ENCODE results near the gene TKT. TPM values are rescaled to one million over a fixed set of nuclear protein-coding genes. Genes with fewer than 3 reads are reported as not detected.

The TKT gene
- total RNA-seq, 1 experiment from 2014 or later, result 984 TPM

- no peak for DNase-seq (ENCODE audit: extremely low read depth, low read depth)
These were observed 72.3 kb downstream of the TKT start for GRCh38 chr3:53183514-53183913.

DNA sequence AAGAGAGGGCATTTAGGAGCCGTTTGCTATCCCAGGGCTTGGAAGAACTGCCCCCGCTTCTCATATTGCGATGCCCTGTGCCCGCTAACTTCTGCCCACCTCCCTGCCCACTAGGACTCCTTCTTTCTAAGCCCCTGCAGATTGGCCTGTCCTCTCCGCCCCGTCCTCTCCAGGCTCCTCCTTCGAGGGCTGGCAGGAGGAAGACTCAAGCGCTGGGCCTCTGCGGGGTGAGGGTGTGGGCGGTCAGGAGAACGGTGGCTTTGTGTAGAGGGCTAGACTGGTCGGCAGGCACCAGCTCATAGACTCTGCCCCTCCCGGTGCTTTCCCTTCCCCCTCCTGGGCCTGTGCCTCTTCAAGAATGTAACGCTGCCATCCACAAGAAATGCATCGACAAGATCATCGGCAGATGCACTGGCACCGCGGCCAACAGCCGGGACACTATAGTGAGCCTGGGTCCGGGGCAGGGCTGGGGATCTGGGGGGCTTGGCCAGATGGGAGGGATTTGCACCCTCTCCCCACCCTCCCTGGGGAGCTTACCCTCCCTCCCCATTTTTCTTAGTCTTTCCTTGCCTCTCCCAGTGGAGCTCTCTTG lies 73.0 kb downstream of the TKT start:
- DNase-seq (ENCODE audit: extremely low read depth, low read depth), result no peak

- no peak for DNase-seq (ENCODE audit: extremely low read depth, low read depth)
These were observed 74.3 kb downstream of the TKT start for GRCh38 chr3:53181528-53181927.

- DNase-seq (ENCODE audit: extremely low read depth, low read depth), result no peak
These were observed 74.8 kb downstream of the TKT start for GRCh38 chr3:53181024-53181371.

- DNase-seq (ENCODE audit: extremely low read depth, low read depth), result no peak
These were observed 75.4 kb downstream of the TKT start for GRCh38 chr3:53180305-53181023.

GRCh38 chr3:53179580-53179979 lies 76.2 kb downstream of the TKT start:
- DNase-seq (ENCODE audit: extremely low read depth, low read depth), result no peak

DNA sequence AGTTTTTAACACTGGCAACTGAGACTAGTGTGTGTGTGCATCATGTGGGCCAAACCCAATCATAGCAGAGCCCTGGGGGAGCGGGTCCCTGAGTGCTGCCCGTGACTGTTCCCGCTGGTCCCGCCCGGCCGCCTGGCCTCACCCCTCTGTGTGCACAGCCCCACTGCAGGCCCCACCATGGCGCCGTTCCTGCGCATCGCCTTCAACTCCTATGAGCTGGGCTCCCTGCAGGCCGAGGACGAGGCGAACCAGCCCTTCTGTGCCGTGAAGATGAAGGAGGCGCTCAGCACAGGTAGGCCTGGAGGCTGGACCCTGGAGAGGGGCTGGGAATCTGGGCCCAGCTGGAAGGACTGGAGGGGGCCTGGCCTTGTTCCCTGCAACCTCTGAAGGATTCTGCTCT lies 77.6 kb downstream of the TKT start:
- DNase-seq (ENCODE audit: extremely low read depth, low read depth), result no peak

GRCh38 chr3:53175613-53176540 lies 79.9 kb downstream of the TKT start:
- no peak for DNase-seq (ENCODE audit: extremely low read depth, low read depth)

Small RNA genes within 50 kb of the gene (small RNA-seq; reads per million reads assigned to genes)
- 0 reads per million in 2 experiments for gene RF00019

Other genes starting within 250 kb of the TKT start
- 9.6 and 10.1 TPM in 2 replicates for gene SFMBT1, start 209.9 kb downstream of the TKT start, total RNA-seq (2014; rRNA removed; shearing (Covaris generic))
- 23.5 and 26.8 TPM in 2 replicates for gene RFT1, start 125.6 kb downstream of the TKT start, total RNA-seq (2014; rRNA removed; shearing (Covaris generic))
- 1.0 and 1.8 TPM in 2 replicates for gene PRKCD, start 94.8 kb downstream of the TKT start, total RNA-seq (2014; rRNA removed; shearing (Covaris generic))
- 21.2 and 25.4 TPM in 2 replicates for gene DCP1A, start 91.5 kb upstream of the TKT start, total RNA-seq (2014; rRNA removed; shearing (Covaris generic))
- gene CACNA1D, start 238.6 kb upstream of the TKT start, total RNA-seq (2014; rRNA removed; shearing (Covaris generic)), result not detected in 2 replicates